ENCODE measurements around the gene KLHL7.

KLHL7 gene

GRCh38 chr7:23205909-23206767 is 100.6 kb downstream of the KLHL7 start:
- Histone ChIP-seq H3K36me3 (ENCODE audit: control insufficient read depth in 1 of 2, insufficient read depth in 2 of 2, low read length in 2 of 2) (no peaks in the 10 kb centered on the region), H3K4me3 (ENCODE audit: low read depth in 1 of 2, low read length in 2 of 2) (peak overlapping the region in 1 of 2 donors; percentile 51), H3K27ac (ENCODE audit: low read length) (peak overlapping the region; percentile 45)

GRCh38 chr7:23207021-23207420 is 101.4 kb downstream of the KLHL7 start:
- Histone ChIP-seq H3K4me3 (ENCODE audit: low read depth in 1 of 2, low read length in 2 of 2) (no peak overlapping the region), H3K9me3 (ENCODE audit: control insufficient read depth in 1 of 2, low read length in 2 of 2) (no peaks in the 10 kb centered on the region), H3K27me3 (ENCODE audit: low read depth, low read length) (no peaks in the 10 kb centered on the region), H3K4me1 (ENCODE audit: control insufficient read depth in 1 of 2, insufficient read depth in 2 of 2, low read length in 2 of 2) (no peaks in the 10 kb centered on the region), H3K27ac (ENCODE audit: low read length) (no peak overlapping the region), H3K36me3 (ENCODE audit: control insufficient read depth in 1 of 2, insufficient read depth in 2 of 2, low read length in 2 of 2) (no peaks in the 10 kb centered on the region)

More at GRCh38 chr7:23205909-23206767, 100.6 kb downstream of the KLHL7 start:
- Histone ChIP-seq H3K4me1 (ENCODE audit: control insufficient read depth in 1 of 2, insufficient read depth in 2 of 2, low read length in 2 of 2) (no peaks in the 10 kb centered on the region), H3K27me3 (ENCODE audit: low read depth, low read length) (no peaks in the 10 kb centered on the region), H3K9me3 (ENCODE audit: control insufficient read depth in 1 of 2, low read length in 2 of 2) (no peaks in the 10 kb centered on the region)

- Histone ChIP-seq H3K4me1 (ENCODE audit: control insufficient read depth in 1 of 2, insufficient read depth in 2 of 2, low read length in 2 of 2) (no peaks in the 10 kb centered on the region), H3K27me3 (ENCODE audit: low read depth, low read length) (no peaks in the 10 kb centered on the region), H3K4me3 (ENCODE audit: low read depth in 1 of 2, low read length in 2 of 2) (no peak overlapping the region), H3K36me3 (ENCODE audit: control insufficient read depth in 1 of 2, insufficient read depth in 2 of 2, low read length in 2 of 2) (no peaks in the 10 kb centered on the region), H3K27ac (ENCODE audit: low read length) (no peak overlapping the region), H3K9me3 (ENCODE audit: control insufficient read depth in 1 of 2, low read length in 2 of 2) (no peaks in the 10 kb centered on the region)
These were observed 102.3 kb downstream of the KLHL7 start for GRCh38 chr7:23207884-23208283.

- Histone ChIP-seq H3K36me3 (ENCODE audit: control insufficient read depth in 1 of 2, insufficient read depth in 2 of 2, low read length in 2 of 2) (no peaks in the 10 kb centered on the region), H3K9me3 (ENCODE audit: control insufficient read depth in 1 of 2, low read length in 2 of 2) (no peaks in the 10 kb centered on the region), H3K4me3 (ENCODE audit: low read depth in 1 of 2, low read length in 2 of 2) (no peak overlapping the region), H3K4me1 (ENCODE audit: control insufficient read depth in 1 of 2, insufficient read depth in 2 of 2, low read length in 2 of 2) (no peaks in the 10 kb centered on the region), H3K27me3 (ENCODE audit: low read depth, low read length) (no peaks in the 10 kb centered on the region), H3K27ac (ENCODE audit: low read length) (no peak overlapping the region)
These were observed 102.7 kb downstream of the KLHL7 start for GRCh38 chr7:23208316-23208715.

GRCh38 chr7:23210506-23210905 is 104.9 kb downstream of the KLHL7 start:
- H3K4me3 ChIP-seq (ENCODE audit: low read depth in 1 of 2, low read length in 2 of 2): no peak overlapping the region
- H3K9me3 ChIP-seq (ENCODE audit: control insufficient read depth in 1 of 2, low read length in 2 of 2): no peaks in the 10 kb centered on the region
- no peak overlapping the region for H3K27ac ChIP-seq (ENCODE audit: low read length)
- H3K27me3 ChIP-seq (ENCODE audit: low read depth, low read length): no peaks in the 10 kb centered on the region
- H3K4me1 ChIP-seq (ENCODE audit: control insufficient read depth in 1 of 2, insufficient read depth in 2 of 2, low read length in 2 of 2): no peaks in the 10 kb centered on the region
- H3K36me3 ChIP-seq (ENCODE audit: control insufficient read depth in 1 of 2, insufficient read depth in 2 of 2, low read length in 2 of 2): no peaks in the 10 kb centered on the region

GRCh38 chr7:23211589-23211988 is 106.0 kb downstream of the KLHL7 start:
- Histone ChIP-seq H3K9me3 (ENCODE audit: control insufficient read depth in 1 of 2, low read length in 2 of 2) (no peaks in the 10 kb centered on the region), H3K27me3 (ENCODE audit: low read depth, low read length) (no peaks in the 10 kb centered on the region), H3K4me1 (ENCODE audit: control insufficient read depth in 1 of 2, insufficient read depth in 2 of 2, low read length in 2 of 2) (no peaks in the 10 kb centered on the region), H3K36me3 (ENCODE audit: control insufficient read depth in 1 of 2, insufficient read depth in 2 of 2, low read length in 2 of 2) (no peaks in the 10 kb centered on the region), H3K27ac (ENCODE audit: low read length) (no peak overlapping the region), H3K4me3 (ENCODE audit: low read depth in 1 of 2, low read length in 2 of 2) (no peak overlapping the region)

- H3K27ac ChIP-seq (ENCODE audit: low read length): no peak overlapping the region
- no peaks in the 10 kb centered on the region for H3K36me3 ChIP-seq (ENCODE audit: control insufficient read depth in 1 of 2, insufficient read depth in 2 of 2, low read length in 2 of 2)
- H3K9me3 ChIP-seq (ENCODE audit: control insufficient read depth in 1 of 2, low read length in 2 of 2): no peaks in the 10 kb centered on the region
- H3K4me3 ChIP-seq (ENCODE audit: low read depth in 1 of 2, low read length in 2 of 2): no peak overlapping the region
- no peaks in the 10 kb centered on the region for H3K27me3 ChIP-seq (ENCODE audit: low read depth, low read length)
- no peaks in the 10 kb centered on the region for H3K4me1 ChIP-seq (ENCODE audit: control insufficient read depth in 1 of 2, insufficient read depth in 2 of 2, low read length in 2 of 2)
These were observed 106.8 kb downstream of the KLHL7 start for GRCh38 chr7:23212395-23212794.

GRCh38 chr7:23212841-23213240 is 107.3 kb downstream of the KLHL7 start:
- Histone ChIP-seq H3K9me3 (ENCODE audit: control insufficient read depth in 1 of 2, low read length in 2 of 2) (no peaks in the 10 kb centered on the region), H3K27me3 (ENCODE audit: low read depth, low read length) (no peaks in the 10 kb centered on the region), H3K4me1 (ENCODE audit: control insufficient read depth in 1 of 2, insufficient read depth in 2 of 2, low read length in 2 of 2) (no peaks in the 10 kb centered on the region), H3K4me3 (ENCODE audit: low read depth in 1 of 2, low read length in 2 of 2) (no peak overlapping the region), H3K27ac (ENCODE audit: low read length) (no peak overlapping the region), H3K36me3 (ENCODE audit: control insufficient read depth in 1 of 2, insufficient read depth in 2 of 2, low read length in 2 of 2) (no peaks in the 10 kb centered on the region)

- H3K36me3 ChIP-seq (ENCODE audit: control insufficient read depth in 1 of 2, insufficient read depth in 2 of 2, low read length in 2 of 2): no peaks in the 10 kb centered on the region
- no peaks in the 10 kb centered on the region for H3K4me1 ChIP-seq (ENCODE audit: control insufficient read depth in 1 of 2, insufficient read depth in 2 of 2, low read length in 2 of 2)
- no peaks in the 10 kb centered on the region for H3K9me3 ChIP-seq (ENCODE audit: control insufficient read depth in 1 of 2, low read length in 2 of 2)
- no peak overlapping the region for H3K27ac ChIP-seq (ENCODE audit: low read length)
- no peak overlapping the region for H3K4me3 ChIP-seq (ENCODE audit: low read depth in 1 of 2, low read length in 2 of 2)
- no peaks in the 10 kb centered on the region for H3K27me3 ChIP-seq (ENCODE audit: low read depth, low read length)
These were observed 108.2 kb downstream of the KLHL7 start for GRCh38 chr7:23213755-23214154.

- Histone ChIP-seq H3K27ac (ENCODE audit: low read length) (no peak overlapping the region), H3K4me3 (ENCODE audit: low read depth in 1 of 2, low read length in 2 of 2) (no peak overlapping the region), H3K9me3 (ENCODE audit: control insufficient read depth in 1 of 2, low read length in 2 of 2) (no peaks in the 10 kb centered on the region), H3K36me3 (ENCODE audit: control insufficient read depth in 1 of 2, insufficient read depth in 2 of 2, low read length in 2 of 2) (no peaks in the 10 kb centered on the region), H3K4me1 (ENCODE audit: control insufficient read depth in 1 of 2, insufficient read depth in 2 of 2, low read length in 2 of 2) (no peaks in the 10 kb centered on the region), H3K27me3 (ENCODE audit: low read depth, low read length) (no peaks in the 10 kb centered on the region)
These were observed 108.8 kb downstream of the KLHL7 start for GRCh38 chr7:23214423-23214822.

- Histone ChIP-seq H3K4me1 (ENCODE audit: control insufficient read depth in 1 of 2, insufficient read depth in 2 of 2, low read length in 2 of 2) (no peaks in the 10 kb centered on the region), H3K4me3 (ENCODE audit: low read depth in 1 of 2, low read length in 2 of 2) (no peak overlapping the region), H3K36me3 (ENCODE audit: control insufficient read depth in 1 of 2, insufficient read depth in 2 of 2, low read length in 2 of 2) (no peaks in the 10 kb centered on the region), H3K27ac (ENCODE audit: low read length) (no peak overlapping the region), H3K9me3 (ENCODE audit: control insufficient read depth in 1 of 2, low read length in 2 of 2) (no peaks in the 10 kb centered on the region), H3K27me3 (ENCODE audit: low read depth, low read length) (no peaks in the 10 kb centered on the region)
These were observed 109.4 kb downstream of the KLHL7 start for GRCh38 chr7:23214938-23215337.

GRCh38 chr7:23216021-23216420 is 110.4 kb downstream of the KLHL7 start:
- Histone ChIP-seq H3K4me3 (ENCODE audit: low read depth in 1 of 2, low read length in 2 of 2) (no peak overlapping the region), H3K27me3 (ENCODE audit: low read depth, low read length) (no peaks in the 10 kb centered on the region), H3K9me3 (ENCODE audit: control insufficient read depth in 1 of 2, low read length in 2 of 2) (no peaks in the 10 kb centered on the region), H3K27ac (ENCODE audit: low read length) (no peak overlapping the region), H3K4me1 (ENCODE audit: control insufficient read depth in 1 of 2, insufficient read depth in 2 of 2, low read length in 2 of 2) (no peaks in the 10 kb centered on the region), H3K36me3 (ENCODE audit: control insufficient read depth in 1 of 2, insufficient read depth in 2 of 2, low read length in 2 of 2) (no peaks in the 10 kb centered on the region)
